Activated T-cell treated with anti-CD3 and anti-CD28 coated beads for 24 hours (primary cell): ENCODE measurements around the gene ADSS1.

Experiments used
- DNase-seq: peaks from one replicate; pipeline ENCODE4 v3.0.0-alpha.2; 2020; ENCODE audit warnings: low read depth

ADSS1 gene

DNA sequence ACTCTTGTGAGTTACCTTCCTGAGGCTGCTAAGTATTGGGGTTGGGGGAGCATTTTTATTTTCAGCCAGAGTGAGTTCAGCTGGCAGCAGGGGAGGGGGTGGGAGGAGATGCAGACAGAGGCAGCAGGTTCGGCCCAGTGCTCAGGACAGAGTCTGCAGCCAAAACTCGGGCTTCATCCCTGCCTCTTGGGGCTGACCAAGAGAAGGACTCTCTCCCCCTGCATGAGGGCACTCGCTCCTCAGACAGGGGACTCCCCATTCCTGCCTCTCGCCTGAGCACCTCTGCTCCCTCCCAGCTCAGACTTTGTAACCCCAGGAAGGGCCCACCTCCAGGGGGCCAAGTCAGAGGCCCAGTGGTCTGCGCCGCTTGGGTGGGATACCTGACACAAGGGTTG, 72.7 kb downstream of the ADSS1 start:
- no peak for DNase-seq
